Lower lobe of right lung (tissue), 2 donors: ENCODE data around the gene MGAT5. TPM values are rescaled to one million over a fixed set of nuclear protein-coding genes. Genes with fewer than 3 reads are reported as not detected.

Experiments used
- ATAC-seq, 2 donors: fragments of 200-7000 bp; cut with Tn5 transposase; one replicate each; pipeline ENCODE4 v1.9.1; 2020 to 2022; ENCODE audit warnings: mild to moderate bottlenecking in 2 of 2, moderate library complexity in 2 of 2
- DNase-seq: peaks from one replicate; pipeline ENCODE4 v3.0.0-alpha.2; 2020
- H3K27ac ChIP-seq: fragments of 200-600 bp; one replicate; pipeline ENCODE4 v1.8.0; 2022
- H3K27me3 ChIP-seq: fragments of 200-600 bp; one replicate; pipeline ENCODE4 v1.8.0; 2022; ENCODE audit warnings: low read depth
- H3K36me3 ChIP-seq: fragments of 200-600 bp; one replicate; pipeline ENCODE4 v1.8.0; 2022; ENCODE audit warnings: mild to moderate bottlenecking
- H3K4me1 ChIP-seq: fragments of 200-600 bp; one replicate; pipeline ENCODE4 v1.8.0; 2022
- H3K4me3 ChIP-seq: fragments of 200-600 bp; one replicate; pipeline ENCODE4 v1.8.0; 2022; ENCODE audit warnings: mild to moderate bottlenecking
- H3K9me3 ChIP-seq: fragments of 200-600 bp; one replicate; pipeline ENCODE4 v1.8.0; 2022
- CTCF ChIP-seq: fragments of 200-600 bp; IDR thresholded peaks from one replicate; pipeline ENCODE4 v1.8.0; 2022; ENCODE audit warnings: antibody characterized with exemption, mild to moderate bottlenecking
- intact Hi-C: fragments of 100-400 bp; cut with DNase I; formaldehyde crosslinking; loops from one replicate; pipeline ENCODE4 v1.11.0; 2022
- total RNA-seq: library from RNA; stranded (reverse); fragmentation: NEBNext Ultra II Directional; extraction: Animal tissue kit (Norgen Biotek cat#: 25700); gene quantifications from one replicate; pipeline ENCODE4 v1.2.1, GENCODE V29; 2021
- donor health status: DM: no; HTN: yes; CAD: no; lungs with severe emphysema.

The MGAT5 gene
- total RNA-seq, 1 donor from 2014 or later = 61.7 TPM

DNA sequence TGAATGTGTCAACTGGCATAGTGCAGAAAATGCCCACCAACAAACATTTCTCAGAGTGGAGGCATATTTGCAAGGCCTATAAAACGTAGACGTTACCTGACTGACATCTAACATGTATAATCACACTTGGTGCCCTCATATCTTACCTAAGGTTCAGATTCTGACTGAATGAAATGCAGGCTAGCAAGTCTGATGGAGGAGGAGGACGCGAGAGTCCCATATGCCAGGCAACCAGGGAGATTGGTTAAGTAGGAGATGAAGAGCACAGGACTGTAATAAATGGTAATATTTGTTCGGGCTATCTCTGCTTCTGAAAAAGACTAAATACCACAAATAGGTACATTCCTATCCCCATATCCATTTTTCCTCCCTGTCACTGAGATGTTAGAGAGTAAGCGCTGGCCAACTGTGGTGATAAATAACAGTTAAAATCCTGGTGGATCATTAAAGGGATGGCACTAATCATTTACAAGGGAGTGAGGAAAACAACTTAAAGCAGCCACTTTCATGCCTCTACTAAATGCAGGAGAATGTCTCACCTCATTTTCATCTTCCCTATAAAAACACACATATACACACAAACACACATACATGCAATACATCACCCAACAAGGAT, 247.7 kb downstream of the MGAT5 start:
- TF ChIP-seq CTCF = no peak
- intact Hi-C loops = no loop called here
- Histone ChIP-seq H3K4me1 (no peaks in the 10 kb centered on the region), H3K27ac (no peak overlapping the region), H3K27me3 (no peaks in the 10 kb centered on the region), H3K4me3 (no peak overlapping the region), H3K9me3 (no peaks in the 10 kb centered on the region), H3K36me3 (no peaks in the 10 kb centered on the region)
- ATAC-seq (no peak), DNase-seq (no peak)

DNA sequence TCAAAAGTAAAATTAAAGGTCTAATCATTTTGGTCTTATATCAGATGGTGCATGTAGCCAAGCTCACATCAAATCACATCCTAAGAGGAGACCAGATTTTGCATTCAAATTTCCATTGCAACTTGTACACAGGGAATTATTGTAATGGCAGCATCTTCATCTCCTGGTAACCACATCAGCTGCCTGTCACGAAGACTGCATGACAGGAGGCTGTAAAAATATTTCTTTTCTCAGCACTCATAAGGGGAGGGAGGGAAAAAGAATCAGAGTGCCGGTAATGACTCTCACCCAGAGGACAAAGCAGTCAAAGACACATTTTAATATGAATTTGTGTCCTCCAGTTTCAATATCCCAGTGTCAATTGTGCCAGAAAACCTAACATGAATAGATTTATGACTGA, 248.2 kb downstream of the MGAT5 start:
- ATAC-seq = no peak
- no peak overlapping the region for H3K4me3 ChIP-seq
- H3K9me3 ChIP-seq = no peaks in the 10 kb centered on the region
- H3K4me1 ChIP-seq = no peaks in the 10 kb centered on the region
- no peaks in the 10 kb centered on the region for H3K36me3 ChIP-seq
- intact Hi-C loops = no loop called here
- no peak for TF ChIP-seq CTCF
- H3K27me3 ChIP-seq = no peaks in the 10 kb centered on the region
- H3K27ac ChIP-seq = no peak overlapping the region
- DNase-seq = no peak
